HCT116 (cell line): ENCODE results near the gene ZNF335.
A peak's percentile ranks its signal among the peaks of the same experiment; 100 is the strongest.

Experiments used
- ELF1 ChIP-seq: IDR thresholded peaks from 2 replicates; pipeline ENCODE4 v1.6.1; 2012; ENCODE audit warnings: low read depth, borderline replicate concordance
- EZH2 ChIP-seq: fragments of 200-600 bp; sonication (generic); IDR thresholded peaks from 2 replicates; pipeline ENCODE4 v1.6.1; 2017; ENCODE audit warnings: antibody characterized with exemption, mixed run types
- POLR2A ChIP-seq: IDR thresholded peaks from 2 replicates; pipeline ENCODE4 v1.7.0; 2011; ENCODE audit warnings: borderline replicate concordance; ENCODE audit not compliant: insufficient read depth, insufficient read length; ENCODE audit errors: extremely low read depth
- TF ChIP-seq, protein P1 (sequence below), 3 experiments: fragments of 200-600 bp in 1 of 3; sonication (generic) in 1 of 3; IDR thresholded peaks in 2 of 3; conservative IDR thresholded peaks in 1 of 3; 2 replicates each; pipeline ENCODE4 v1.5.1; 2012 to 2017; ENCODE audit warnings: low read depth in 2 of 3, low read length in 2 of 3, antibody characterized with exemption in 1 of 3, borderline replicate concordance in 1 of 3, control low read depth in 1 of 3, mild to moderate bottlenecking in 1 of 3, mixed read lengths in 1 of 3, mixed run types in 1 of 3, moderate library complexity in 1 of 3; ENCODE audit not compliant: insufficient read depth in 1 of 3

DNA sequence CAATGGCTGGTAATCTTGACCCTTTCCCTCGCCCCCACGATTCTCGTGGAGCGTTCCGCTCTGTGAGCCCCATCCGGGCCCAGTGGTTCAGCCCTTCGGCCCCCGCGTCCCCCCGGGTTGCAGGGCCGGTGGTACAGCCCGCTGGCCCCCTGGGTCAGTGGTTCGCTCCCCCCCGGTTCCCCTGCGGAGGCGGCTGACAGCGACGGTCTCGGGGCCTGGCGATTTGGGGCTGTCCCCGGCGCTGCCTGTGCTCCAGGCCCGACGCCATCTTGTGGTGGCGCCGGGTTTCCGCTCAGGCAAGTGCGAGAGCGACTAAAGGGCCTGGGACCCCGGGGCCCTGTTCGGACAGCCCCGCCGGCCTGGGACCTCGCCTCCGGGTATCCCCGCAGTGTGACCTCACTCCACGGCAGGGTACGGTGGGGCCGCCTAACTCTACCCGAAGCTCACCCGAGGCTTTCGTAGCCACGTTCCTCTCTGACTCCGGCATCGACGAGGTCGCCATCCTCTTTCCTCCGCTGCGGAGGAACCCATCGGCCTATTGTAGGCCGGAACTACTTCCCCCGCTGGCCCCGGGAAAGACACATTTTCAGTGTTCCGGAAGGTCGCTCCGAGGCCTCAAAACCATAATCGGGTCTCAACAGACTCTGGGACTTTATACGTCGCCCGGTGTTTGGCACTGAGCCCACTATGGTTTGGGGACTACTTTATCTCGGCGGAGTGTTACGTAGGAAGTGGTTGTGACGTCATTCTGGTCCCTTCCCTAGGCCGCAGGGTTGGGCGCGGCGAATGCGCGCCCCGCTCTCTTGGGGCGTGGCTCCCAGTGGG is at the start of gene ZNF335:
- TF ChIP-seq, protein P1, sequence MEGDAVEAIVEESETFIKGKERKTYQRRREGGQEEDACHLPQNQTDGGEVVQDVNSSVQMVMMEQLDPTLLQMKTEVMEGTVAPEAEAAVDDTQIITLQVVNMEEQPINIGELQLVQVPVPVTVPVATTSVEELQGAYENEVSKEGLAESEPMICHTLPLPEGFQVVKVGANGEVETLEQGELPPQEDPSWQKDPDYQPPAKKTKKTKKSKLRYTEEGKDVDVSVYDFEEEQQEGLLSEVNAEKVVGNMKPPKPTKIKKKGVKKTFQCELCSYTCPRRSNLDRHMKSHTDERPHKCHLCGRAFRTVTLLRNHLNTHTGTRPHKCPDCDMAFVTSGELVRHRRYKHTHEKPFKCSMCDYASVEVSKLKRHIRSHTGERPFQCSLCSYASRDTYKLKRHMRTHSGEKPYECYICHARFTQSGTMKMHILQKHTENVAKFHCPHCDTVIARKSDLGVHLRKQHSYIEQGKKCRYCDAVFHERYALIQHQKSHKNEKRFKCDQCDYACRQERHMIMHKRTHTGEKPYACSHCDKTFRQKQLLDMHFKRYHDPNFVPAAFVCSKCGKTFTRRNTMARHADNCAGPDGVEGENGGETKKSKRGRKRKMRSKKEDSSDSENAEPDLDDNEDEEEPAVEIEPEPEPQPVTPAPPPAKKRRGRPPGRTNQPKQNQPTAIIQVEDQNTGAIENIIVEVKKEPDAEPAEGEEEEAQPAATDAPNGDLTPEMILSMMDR (IDR thresholded peaks at IDR 0.05 in 2 of 3, conservative IDR thresholded peaks at IDR 0.05 in 1 of 3; ENCODE audit: borderline replicate concordance in 1 of 3, insufficient read depth in 1 of 3, low read depth in 2 of 3, low read length in 2 of 3), result no peak
- TF ChIP-seq EZH2, result no peak
- no peak for TF ChIP-seq POLR2A
- peak; percentile 86; the same call in 1 of the 2 replicates for TF ChIP-seq ELF1
